ENCODE data around the gene HMCN1.

The HMCN1 gene

GRCh38 chr1:185808631-185809030 lies 74.4 kb downstream of the HMCN1 start:
- no peak for DNase-seq

- DNase-seq, result no peak
These were observed 77.0 kb downstream of the HMCN1 start for GRCh38 chr1:185811073-185811709.

- no peak for DNase-seq
These were observed 78.7 kb downstream of the HMCN1 start for GRCh38 chr1:185812934-185813333.

GRCh38 chr1:185813401-185813979 lies 79.3 kb downstream of the HMCN1 start:
- DNase-seq, result peak in 1 of 2 donors; percentile 15

GRCh38 chr1:185816460-185816859 lies 82.3 kb downstream of the HMCN1 start:
- DNase-seq, result no peak

GRCh38 chr1:185819798-185820197 lies 85.6 kb downstream of the HMCN1 start:
- DNase-seq, result no peak

- no peak for DNase-seq
These were observed 87.6 kb downstream of the HMCN1 start for GRCh38 chr1:185821612-185822385.

- no peak for DNase-seq
These were observed 89.3 kb downstream of the HMCN1 start for GRCh38 chr1:185823467-185823866.

- DNase-seq, result no peak
These were observed 89.9 kb downstream of the HMCN1 start for GRCh38 chr1:185824106-185824505.

- no peak for DNase-seq
These were observed 91.4 kb downstream of the HMCN1 start for GRCh38 chr1:185825556-185825955.

- no peak for DNase-seq
These were observed 100.2 kb downstream of the HMCN1 start for GRCh38 chr1:185834371-185834905.

GRCh38 chr1:185835191-185835590 lies 101.0 kb downstream of the HMCN1 start:
- DNase-seq, result no peak

GRCh38 chr1:185837711-185838110 lies 103.5 kb downstream of the HMCN1 start:
- no peak for DNase-seq

GRCh38 chr1:185838111-185838510 lies 103.9 kb downstream of the HMCN1 start:
- no peak for DNase-seq

- DNase-seq, result no peak
These were observed 106.7 kb downstream of the HMCN1 start for GRCh38 chr1:185840880-185841279.

- DNase-seq, result no peak
These were observed 109.2 kb downstream of the HMCN1 start for GRCh38 chr1:185843297-185843869.

GRCh38 chr1:185843986-185844385 lies 109.8 kb downstream of the HMCN1 start:
- DNase-seq, result no peak

- no peak for DNase-seq
These were observed 112.7 kb downstream of the HMCN1 start for GRCh38 chr1:185846672-185847444.

- no peak for DNase-seq
These were observed 114.8 kb downstream of the HMCN1 start for GRCh38 chr1:185849014-185849413.

GRCh38 chr1:185850366-185850765 lies 116.2 kb downstream of the HMCN1 start:
- no peak for DNase-seq

- DNase-seq, result no peak
These were observed 119.5 kb downstream of the HMCN1 start for GRCh38 chr1:185853739-185854138.

GRCh38 chr1:185856482-185856881 lies 122.3 kb downstream of the HMCN1 start:
- no peak for DNase-seq

- DNase-seq, result no peak
These were observed 123.3 kb downstream of the HMCN1 start for GRCh38 chr1:185857442-185857841.
